GM21723 (cell line): ENCODE measurements around the gene ZNF787.
A peak's percentile ranks its signal among the peaks of the same experiment; 100 is the strongest.
"Not testable (repeated sequence)": the region's sequence is repeated elsewhere in the genome, so short reads cannot be mapped to it uniquely, and the experiment has no call there.

Source experiments
- ATAC-seq: cut with Tn5 transposase; IDR thresholded peaks from one replicate; pipeline ENCODE4 v1.9.1; 2021; ENCODE audit warnings: mild to moderate bottlenecking, moderate library complexity; ENCODE audit not compliant: unreplicated experiment

The ZNF787 gene

DNA sequence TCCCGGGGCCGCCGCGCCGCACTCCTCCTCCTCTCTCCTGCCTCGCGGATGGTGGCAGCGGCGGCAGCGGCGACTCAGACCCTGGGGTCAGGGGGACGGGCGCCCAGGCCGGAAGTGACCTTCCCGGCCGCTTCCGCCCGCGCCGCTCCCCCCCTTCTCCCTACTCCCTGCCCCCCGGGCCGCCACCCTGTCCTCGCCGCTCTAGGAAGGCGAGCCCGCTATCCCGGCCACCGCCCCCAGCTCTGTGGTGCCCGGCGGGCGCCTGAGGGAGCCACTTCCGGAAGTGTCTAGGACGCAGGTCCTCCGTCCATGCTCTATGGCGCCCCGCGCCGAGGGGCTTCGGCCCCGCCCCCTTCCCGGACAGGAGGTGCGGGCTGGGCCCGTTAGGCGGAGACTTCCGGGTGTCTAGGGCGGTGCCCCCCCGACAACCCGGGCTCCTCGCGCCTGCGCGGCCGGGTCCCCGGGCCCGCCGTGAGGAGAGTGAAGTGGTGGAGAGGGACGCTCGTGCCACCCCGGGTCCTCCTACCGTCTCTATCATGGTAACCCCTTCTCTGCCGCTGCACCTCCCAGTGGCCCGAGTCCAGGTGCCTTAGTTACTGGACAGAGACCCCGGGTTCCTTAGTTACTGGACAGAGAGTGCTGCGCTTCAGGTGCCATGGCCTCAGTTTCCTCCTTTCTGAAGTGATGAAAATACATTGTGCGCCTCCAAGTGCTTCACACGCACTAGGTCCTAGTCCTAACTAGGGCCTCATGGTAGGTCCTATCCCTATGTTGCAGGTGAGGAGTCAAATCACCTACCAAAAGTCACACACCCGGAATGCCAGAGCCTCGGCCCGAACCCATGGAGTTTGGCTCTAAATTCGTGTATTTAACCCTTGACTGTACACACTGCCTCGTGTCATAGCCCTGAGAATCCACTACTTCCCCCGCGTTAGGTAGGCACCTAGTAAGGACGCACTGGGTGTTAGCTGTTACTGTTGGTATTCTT, at the start of gene ZNF787:
ZNF787 (minus strand) TSS at position 116 of the 988 bp plus-strand sequence. CDS start 18,078 bp downstream, outside the sequence.
- peak; percentile 77 for ATAC-seq

DNA sequence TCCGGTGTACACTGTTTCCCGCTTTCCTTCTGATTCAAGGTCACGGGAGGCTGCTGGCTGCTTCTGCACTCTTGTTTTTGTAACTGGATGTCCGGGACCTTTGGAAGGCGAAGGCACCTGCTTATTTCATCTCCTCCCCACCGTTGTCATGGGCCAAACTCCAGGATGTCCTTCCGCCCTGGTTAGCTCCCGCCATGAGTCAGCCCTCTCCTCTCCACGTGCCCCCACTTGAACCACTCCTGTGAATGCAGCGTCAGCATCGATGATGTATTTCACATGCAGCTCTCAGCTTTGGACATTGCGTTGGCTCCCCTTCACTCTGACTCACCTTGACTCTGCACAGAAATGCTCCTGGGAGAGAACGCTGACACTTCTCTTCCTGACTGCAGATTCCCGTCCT, 49.2 kb upstream of the ZNF787 start:
- no peak for ATAC-seq

DNA sequence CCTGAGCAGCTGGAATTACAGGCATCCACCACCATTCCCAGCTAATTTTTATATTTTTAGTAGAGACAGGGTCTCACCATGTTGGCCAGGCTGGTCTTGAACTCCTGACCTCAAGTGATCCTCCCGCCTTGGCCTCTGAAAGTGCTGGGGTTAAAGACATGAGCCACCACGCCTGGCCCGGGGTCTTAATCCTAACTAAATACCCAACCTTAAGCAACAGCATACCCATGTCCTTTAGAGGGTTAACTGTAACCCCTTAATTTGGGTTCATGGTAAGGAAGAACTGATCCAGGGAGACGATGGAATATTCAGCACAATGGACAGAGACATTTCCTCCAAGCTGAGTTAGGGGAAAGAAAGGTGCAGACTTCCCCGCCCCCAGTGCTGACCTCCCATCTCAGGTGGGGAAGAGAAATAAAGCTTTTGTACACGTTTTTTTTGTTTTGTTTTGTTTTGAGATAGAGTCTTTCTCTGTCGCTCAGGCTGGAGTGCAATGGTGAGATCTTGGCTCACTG, 46.0 kb upstream of the ZNF787 start:
- no peak for ATAC-seq

DNA sequence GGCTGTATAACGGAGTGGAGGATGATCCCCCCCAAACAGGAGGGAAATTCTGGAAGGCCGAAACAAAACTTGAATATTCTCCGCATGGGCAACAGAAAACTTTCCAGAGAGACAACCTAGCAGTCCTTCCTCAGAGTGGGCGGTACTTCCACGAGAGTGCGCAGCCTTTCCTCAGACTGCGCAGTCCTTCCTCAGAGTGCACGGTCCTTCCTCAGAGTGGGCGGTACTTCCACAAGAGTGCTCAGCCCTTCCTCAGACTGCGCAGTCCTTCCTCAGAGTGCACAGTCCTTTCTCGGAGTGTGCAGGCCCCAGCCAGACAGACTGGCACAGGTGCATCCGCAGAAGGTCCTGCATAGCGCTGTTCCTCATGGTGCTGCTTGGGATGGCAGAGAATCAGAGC, 42.0 kb upstream of the ZNF787 start:
- ATAC-seq: no peak

- no peak for ATAC-seq
These were observed 41.2 kb upstream of the ZNF787 start for GRCh38 chr19:56162258-56162657.

GRCh38 chr19:56161534-56161933, 40.4 kb upstream of the ZNF787 start:
- ATAC-seq: no peak

DNA sequence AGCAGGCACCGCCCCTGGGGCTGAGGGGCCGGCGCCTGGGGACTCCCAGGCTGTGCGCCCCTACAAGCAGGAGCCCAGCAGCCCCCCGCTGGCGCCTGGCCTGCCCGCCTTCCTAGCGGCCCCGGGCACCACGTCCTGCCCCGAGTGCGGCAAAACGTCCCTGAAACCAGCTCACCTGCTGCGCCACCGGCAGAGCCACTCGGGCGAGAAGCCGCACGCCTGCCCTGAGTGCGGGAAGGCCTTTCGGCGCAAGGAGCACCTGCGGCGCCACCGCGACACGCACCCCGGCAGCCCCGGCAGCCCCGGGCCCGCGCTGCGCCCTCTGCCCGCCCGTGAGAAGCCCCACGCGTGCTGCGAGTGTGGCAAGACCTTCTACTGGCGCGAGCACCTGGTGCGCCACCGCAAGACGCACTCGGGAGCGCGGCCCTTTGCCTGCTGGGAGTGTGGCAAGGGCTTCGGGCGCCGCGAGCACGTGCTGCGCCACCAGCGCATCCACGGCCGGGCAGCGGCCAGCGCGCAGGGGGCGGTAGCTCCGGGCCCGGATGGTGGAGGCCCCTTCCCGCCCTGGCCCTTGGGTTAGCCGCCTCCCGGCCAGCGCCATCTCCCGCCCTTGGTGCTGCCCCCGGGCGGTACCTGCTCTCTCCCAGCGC, 38.7 kb upstream of the ZNF787 start:
- no peak for ATAC-seq

- ATAC-seq: no peak
These were observed 38.0 kb upstream of the ZNF787 start for GRCh38 chr19:56159009-56159559.

DNA sequence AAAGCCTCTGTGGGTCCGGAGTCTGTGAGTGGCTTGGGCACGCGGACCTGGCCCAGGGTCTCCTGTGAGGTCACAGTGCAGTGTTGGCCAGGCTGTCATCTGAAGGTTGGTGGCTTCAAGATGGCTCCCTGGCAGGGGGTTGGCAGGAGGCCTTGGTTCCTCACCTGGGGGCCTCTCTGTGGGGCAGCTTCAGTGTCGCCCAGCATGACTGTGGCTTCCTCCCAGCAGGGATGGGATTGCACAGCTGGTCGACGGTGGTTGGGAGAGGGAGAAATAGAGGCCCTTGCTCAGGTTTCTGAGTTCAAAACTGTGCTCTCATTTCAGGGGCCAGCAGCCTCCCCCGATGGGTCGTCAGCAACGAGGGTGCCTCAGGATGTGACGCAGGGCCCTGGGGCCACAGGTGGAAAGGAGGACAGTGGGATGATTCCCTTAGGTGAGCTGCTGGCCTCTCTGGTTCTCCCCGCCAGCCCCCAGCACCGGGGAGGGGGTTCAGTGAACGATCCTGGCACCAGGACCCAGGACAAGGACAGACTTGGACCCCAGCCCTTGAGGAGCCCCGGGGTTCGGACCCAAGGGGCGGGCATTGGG, 37.2 kb upstream of the ZNF787 start:
- ATAC-seq: no peak

DNA sequence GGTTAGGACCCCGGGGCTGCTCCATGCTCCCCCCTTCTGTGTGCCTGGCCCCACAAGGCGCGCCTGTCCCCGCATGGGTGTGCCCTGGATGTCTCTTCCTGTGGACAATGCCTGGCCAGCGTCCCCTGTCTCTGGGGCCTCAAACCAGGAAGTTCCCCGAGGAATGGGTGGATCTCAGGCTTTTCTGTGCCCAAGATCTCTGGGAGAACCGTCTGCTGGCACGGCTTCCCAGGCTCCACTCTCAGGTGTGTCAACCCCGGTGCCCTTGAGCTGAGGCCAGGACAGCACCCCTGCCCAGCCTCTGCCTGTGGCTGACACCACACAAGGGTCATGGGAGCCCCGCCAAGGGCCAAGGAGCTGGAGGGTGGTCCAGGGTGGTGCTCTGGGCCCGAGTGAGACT, 35.7 kb upstream of the ZNF787 start:
- no peak for ATAC-seq

GRCh38 chr19:56155124-56155687, 34.1 kb upstream of the ZNF787 start:
- no peak for ATAC-seq

GRCh38 chr19:56153507-56153906, 32.4 kb upstream of the ZNF787 start:
- ATAC-seq: no peak

GRCh38 chr19:56152644-56153043, 31.5 kb upstream of the ZNF787 start:
- ATAC-seq: no peak

DNA sequence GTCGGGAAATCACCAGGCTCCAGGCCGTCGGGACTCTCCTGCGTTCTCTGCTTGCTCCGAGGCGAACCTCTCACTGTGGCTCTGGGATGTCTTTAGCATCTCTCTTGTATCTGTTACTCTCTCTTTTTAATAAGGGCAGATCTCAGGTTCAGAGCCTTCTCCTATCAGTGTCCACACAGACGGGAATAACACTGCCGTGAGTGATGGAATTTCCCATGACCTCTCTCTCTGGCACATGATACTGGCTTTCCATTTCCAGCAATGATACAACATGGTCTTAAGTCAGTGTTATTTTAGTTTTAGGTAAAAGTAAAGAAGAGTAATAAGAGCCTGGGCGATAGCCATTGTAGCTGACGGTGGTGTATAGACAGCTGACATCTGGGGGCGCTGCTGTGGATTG, 29.3 kb upstream of the ZNF787 start:
- no peak for ATAC-seq

DNA sequence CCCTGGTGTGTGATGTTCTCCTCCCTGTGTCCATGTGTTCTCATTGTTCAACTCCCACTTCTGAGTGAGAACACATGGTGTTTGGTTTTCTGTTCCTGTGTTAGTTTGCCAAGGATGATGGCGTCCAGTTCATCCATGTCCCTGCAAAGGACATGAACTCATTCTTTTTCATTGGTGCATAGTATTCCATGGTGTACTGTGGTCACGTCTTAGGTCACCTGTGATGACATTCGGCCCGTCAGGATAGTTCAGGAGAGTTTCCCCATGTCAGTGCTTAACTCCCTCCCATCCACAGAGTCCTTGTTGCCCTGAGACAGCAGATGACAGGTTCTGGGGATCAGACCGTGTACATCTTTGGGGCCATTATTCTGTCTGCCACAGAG, 28.6 kb upstream of the ZNF787 start:
- no peak for ATAC-seq

DNA sequence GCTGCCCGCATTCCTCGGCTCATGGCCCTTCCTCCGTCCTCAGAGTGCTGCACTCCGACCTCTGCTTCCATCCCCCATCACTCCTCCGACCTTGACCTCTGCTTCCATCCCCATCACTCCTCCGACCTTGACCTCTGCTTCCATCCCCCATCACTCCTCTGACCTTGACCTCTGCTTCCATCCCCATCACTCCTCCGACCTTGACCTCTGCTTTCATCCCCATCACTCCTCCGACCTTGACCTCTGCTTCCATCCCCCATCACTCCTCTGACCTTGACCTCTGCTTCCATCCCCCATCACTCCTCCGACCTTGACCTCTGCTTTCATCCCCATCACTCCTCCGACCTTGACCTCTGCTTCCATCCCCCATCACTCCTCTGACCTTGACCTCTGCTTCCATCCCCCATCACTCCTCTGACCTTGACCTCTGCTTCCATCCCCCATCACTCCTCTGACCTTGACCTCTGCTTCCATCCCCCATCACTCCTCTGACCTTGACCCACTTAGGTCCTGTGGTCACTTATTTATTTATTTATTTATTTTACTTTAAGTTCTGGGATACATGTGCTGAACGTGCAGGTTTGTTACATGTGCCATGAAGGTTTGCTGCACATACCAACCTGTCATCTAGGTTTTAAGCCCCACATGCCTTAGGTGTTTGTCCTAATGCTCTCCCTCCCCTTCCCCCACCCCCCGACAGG, 28.0 kb upstream of the ZNF787 start:
- ATAC-seq: not testable (repeated sequence)

DNA sequence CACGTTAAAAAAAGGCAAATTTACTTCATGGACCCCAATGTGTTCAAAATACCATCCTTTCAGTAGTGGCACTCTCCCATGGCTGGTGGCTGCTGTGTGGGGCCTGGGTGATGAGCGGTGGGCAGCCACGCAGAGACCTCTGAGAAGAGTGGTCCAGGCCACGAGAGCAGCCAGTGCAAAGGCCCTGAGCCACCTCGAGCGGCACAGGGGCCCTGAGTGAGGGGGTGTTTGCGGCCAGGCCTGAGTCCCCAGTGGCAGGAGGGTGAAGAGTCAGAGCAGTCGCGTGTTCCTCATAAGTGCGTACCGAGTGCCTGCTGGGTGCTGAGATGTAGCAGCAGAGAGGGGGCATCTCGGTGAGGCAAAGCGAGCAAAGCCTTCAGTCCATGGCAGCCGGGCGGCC, 27.0 kb upstream of the ZNF787 start:
- no peak for ATAC-seq

GRCh38 chr19:56147307-56147706, 26.2 kb upstream of the ZNF787 start:
- ATAC-seq: no peak

DNA sequence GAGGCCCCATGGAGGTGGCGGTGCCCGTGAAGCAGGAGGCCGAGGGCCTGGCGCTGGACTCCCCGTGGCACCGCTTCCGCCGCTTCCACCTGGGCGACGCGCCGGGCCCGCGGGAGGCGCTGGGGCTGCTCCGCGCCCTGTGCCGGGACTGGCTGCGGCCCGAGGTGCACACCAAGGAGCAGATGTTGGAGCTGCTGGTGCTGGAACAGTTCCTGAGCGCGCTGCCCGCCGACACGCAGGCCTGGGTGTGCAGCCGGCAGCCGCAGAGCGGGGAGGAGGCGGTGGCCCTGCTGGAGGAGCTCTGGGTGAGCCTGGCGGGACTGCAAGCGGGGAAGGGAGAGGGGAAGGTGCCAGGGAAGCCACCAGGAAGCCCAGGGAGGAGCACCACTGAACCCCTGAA, 25.8 kb upstream of the ZNF787 start:
- no peak for ATAC-seq

GRCh38 chr19:56145698-56146097, 24.6 kb upstream of the ZNF787 start:
- no peak for ATAC-seq
